ENCODE measurements around the gene CHST3.

DNA sequence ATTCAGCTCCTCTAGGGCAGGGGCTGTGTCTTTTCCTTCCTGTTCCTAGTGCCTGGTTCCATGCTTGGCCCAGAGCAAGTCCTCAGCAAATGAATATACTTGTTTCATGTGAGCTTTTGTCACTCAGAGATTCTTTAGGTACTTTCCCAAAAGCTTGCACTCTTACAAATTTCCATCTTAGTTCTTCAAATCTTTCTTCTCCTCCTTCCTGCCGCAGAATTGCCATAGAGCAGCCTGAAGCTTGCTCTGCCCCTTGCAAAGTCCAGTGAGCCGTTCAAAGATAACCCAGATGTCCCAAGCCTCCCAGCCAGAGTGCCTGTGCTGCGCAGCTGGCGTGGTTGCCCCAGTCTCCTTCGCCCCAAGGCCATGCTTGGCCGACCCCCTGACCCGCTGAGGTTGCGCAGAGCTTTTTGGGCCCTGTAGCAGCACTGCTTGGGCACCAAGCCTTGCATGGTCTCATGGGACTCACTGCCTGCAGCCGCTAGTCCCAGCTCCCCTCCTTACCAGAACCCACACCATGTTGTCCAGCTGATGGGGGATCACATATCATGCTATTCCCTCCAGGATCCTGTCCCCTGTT lies 20.7 kb downstream of the CHST3 start:
- TF ChIP-seq POLR2A (IDR thresholded peaks at IDR 0.05; ENCODE audit: extremely low read depth, insufficient read length): no peak
- TF ChIP-seq, protein P1, sequence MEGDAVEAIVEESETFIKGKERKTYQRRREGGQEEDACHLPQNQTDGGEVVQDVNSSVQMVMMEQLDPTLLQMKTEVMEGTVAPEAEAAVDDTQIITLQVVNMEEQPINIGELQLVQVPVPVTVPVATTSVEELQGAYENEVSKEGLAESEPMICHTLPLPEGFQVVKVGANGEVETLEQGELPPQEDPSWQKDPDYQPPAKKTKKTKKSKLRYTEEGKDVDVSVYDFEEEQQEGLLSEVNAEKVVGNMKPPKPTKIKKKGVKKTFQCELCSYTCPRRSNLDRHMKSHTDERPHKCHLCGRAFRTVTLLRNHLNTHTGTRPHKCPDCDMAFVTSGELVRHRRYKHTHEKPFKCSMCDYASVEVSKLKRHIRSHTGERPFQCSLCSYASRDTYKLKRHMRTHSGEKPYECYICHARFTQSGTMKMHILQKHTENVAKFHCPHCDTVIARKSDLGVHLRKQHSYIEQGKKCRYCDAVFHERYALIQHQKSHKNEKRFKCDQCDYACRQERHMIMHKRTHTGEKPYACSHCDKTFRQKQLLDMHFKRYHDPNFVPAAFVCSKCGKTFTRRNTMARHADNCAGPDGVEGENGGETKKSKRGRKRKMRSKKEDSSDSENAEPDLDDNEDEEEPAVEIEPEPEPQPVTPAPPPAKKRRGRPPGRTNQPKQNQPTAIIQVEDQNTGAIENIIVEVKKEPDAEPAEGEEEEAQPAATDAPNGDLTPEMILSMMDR (IDR thresholded peaks at IDR 0.05; ENCODE audit: low read depth, low read length): no peak
- no peak for TF ChIP-seq MYC (IDR thresholded peaks at IDR 0.05; ENCODE audit: low read depth, low read length)

Data from NB4 (cell line).